ENCODE data around the gene OR9A2.

Gene OR9A2

GRCh38 chr7:143025371-143025770 is 1.6 kb downstream of the OR9A2 start:
- H3K27ac ChIP-seq, result no peak overlapping the region
- TF ChIP-seq CTCF (conservative IDR thresholded peaks at IDR 0.05), result no peak

GRCh38 chr7:143023047-143023446 is 3.9 kb downstream of the OR9A2 start:
- no peak overlapping the region for H3K27ac ChIP-seq
- TF ChIP-seq CTCF (conservative IDR thresholded peaks at IDR 0.05), result no peak

GRCh38 chr7:143018931-143019330 is 8.0 kb downstream of the OR9A2 start:
- no peak for TF ChIP-seq CTCF (conservative IDR thresholded peaks at IDR 0.05)
- no peak overlapping the region for H3K27ac ChIP-seq

GRCh38 chr7:143016996-143017395 is 9.9 kb downstream of the OR9A2 start:
- H3K27ac ChIP-seq, result no peak overlapping the region
- TF ChIP-seq CTCF (conservative IDR thresholded peaks at IDR 0.05), result no peak

GRCh38 chr7:143015926-143016490 is 10.9 kb downstream of the OR9A2 start:
- no peak for TF ChIP-seq CTCF (conservative IDR thresholded peaks at IDR 0.05)
- H3K27ac ChIP-seq, result no peak overlapping the region

- no peak for TF ChIP-seq CTCF (conservative IDR thresholded peaks at IDR 0.05)
- no peak overlapping the region for H3K27ac ChIP-seq
Measured at GRCh38 chr7:143015084-143015483, 11.8 kb downstream of the OR9A2 start.

GRCh38 chr7:143013893-143014292 is 13.0 kb downstream of the OR9A2 start:
- H3K27ac ChIP-seq, result no peak overlapping the region
- TF ChIP-seq CTCF (conservative IDR thresholded peaks at IDR 0.05), result no peak

Measured in VCaP (cell line).